Stimulated activated CD4-positive, alpha-beta T cell treated with anti-CD3 and anti-CD28 coated beads, Interleukin-1b, Interleukin-23, amount 100 ng/mL, for 4 hours (primary cell): ENCODE results near the gene C1QL2.

Source experiments
- DNase-seq, 2 donors: peaks; one replicate each; pipeline ENCODE4 v3.0.0-alpha.2; 2020; ENCODE audit warnings: low read depth in 2 of 2

The C1QL2 gene

DNA sequence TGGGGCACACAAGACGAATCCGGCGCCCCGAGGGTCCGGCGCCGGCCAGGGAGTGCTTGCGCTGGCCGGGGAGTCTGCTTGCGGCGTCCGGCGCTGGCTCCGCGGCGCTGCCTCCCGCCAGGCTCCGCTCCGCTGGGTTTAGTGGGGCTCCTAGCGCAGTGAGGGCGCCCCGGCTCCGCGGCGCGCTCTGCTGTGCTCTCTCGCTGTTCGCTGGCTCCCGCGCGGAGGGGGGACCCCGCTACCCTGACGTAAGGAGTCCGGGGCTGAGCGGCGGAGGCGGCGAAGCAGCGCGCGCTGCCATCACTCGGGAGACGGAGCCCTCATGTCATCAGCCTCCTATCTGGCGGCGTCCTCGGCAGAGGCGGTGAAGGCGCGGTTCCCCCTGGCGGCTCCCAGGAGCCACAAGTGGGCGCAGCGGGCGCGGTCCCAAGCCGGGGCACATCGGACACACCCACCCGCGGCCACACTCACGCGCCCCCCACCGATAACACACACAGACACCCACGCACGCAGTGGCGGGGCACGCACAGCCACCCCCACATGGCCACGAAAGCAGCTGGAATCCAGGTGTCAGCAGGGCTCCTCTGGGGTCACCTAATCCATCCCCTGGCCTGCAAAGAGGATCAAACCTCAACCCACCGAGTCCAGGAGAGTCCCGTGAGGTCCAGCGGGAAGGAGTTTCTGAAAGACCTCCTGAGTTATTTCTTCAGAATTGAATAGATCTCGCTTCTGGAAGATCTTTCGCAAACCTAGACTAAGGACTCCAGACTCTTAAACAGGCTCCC is at the start of gene C1QL2:
TSS of gene C1QL2 (minus strand) at position 189 of the 785 bp plus-strand sequence. CDS start 482 bp downstream, outside the sequence.
- DNase-seq: no peak

DNA sequence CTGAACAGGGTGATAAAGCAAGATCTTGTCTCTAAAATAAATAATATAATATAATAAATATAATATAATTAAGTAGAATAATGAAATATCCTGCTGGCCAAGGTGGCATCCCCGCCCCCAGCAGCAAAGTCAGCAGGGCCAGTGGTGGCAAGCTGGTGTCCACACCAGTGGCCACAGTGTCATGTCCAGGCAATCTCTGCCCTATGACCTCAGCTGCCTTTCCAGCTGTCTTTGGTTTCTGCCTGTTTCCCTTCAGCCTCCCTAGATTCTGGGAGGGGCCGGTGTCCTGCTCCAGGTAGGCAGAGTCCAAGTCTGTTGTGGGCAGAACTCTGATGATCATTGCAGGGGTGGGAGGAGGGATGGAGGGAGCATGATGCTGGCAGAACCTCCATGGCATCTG is 48.9 kb upstream of the C1QL2 start:
- DNase-seq: no peak

DNA sequence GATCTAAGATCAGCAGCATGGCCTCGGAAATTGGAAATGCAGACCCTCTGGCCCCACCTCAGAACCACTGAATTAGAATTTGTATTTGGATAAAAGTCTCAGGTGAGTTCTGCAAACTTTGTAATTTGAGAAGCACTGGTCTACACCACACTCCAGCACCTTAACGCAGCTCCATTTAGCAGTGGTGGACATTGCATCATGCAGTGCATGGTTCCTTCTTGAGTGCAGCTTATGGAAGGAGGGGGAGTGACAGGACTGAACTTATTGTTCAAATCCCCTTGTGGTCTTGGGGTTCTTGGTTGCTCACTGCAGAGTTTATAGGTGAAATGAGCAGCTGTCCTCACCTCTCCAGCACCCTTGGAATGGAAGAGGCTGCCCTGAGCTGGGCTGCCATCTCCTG is 47.6 kb upstream of the C1QL2 start:
- DNase-seq: no peak

DNA sequence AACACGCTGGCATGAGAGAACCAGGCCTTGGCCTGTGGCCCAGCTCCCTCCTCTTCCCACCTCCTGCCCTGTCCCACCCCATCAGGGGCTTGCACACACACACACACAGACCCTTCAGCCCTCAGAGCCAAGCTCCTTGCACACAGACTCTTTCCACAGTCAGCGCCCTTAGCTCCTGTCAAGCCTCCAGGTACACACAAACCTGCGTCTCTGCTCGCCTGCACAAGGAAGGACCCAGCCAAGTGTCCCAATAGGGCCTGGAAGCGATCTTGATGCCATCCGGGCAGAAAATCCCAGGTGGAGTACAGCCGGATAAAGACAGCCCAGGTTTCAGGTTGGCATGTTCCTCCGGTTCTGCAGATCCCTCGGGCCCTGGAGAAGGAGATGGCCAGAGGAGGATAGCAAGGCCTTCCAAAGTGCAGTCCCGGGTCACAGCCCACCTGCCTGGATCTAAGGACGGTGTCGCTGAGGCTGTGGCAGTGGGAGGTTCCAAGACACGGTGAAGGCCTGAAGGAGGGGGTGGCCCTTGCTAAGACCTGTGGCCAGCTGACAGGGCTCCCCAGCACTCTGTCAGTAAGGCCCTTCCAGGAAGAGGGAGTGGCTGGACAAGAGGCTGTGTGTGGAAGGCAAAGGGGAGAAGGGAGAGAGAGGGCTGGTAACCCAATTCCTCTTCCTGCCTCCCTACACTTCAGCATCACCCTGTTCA is 46.6 kb upstream of the C1QL2 start:
- no peak for DNase-seq

DNA sequence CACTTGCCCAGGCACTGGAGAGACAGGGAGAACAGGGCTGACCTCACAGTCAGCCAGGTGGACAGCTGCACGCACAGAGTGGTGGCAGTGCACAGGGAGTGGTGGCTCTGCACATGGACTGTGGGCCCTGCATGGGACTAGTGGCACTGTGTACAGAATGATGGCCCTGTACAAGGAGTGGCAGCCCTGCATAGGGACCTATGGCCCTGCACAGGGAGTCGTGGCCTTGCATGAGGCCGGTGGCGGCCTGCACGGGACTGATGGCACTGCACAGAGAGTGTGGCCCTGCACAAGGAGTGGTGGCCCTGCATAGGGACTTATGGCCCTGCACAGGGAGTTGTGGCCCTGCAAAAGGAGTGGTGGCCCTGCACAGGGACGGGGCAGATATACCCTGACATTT is 46.0 kb upstream of the C1QL2 start:
- DNase-seq: no peak

DNA sequence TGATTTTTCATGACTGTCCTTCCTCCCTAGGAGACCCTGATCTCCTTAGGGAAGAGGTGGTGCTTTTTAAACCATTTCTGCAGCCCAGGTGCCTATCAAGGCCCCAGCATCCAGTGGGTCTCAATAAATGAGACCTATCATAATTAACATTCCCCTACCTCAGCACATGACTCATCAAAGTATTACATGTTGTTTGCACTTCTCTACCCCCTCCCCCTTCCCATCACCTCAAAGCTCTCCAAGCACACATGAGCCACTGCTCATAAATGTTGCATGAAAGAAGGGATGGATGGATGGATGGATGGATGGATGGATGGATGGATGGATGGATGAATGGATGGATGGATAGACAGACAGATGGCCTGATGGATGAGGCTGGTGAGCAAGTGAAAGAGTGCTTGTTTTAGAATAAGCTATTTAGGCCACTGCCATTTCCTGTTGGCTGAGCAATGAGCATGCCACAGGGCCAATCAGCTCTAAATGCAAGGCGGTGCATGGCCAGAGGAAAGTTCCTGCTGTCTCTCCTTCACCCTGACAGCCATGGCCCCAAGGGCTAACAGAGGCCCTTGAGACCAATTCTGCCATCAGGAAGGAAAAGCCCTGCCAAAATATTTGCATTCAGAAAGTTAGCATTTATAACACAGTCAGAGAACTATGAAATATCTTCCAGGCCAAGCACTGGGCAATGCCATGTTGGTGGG is 44.2 kb upstream of the C1QL2 start:
- DNase-seq: no peak

DNA sequence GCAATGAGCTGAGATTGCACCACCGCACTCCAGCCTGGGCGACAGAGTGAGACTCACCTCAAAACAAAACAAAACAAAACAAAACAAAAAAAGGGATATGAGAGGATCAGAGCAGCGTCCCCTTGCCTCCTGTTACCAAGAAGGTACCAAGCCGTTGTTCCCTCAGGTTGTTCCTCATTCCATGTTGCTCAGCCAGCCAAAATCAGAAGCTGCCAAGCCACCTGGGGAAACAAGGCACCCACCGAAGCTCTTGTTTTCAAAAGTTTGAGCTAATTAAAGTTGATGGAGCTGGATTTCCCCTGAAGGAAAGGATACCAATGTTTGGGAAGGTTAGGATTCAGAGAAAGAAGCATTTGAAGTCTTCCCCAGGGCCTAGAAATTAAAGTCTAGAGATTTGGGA is 43.3 kb upstream of the C1QL2 start:
- no peak for DNase-seq

DNA sequence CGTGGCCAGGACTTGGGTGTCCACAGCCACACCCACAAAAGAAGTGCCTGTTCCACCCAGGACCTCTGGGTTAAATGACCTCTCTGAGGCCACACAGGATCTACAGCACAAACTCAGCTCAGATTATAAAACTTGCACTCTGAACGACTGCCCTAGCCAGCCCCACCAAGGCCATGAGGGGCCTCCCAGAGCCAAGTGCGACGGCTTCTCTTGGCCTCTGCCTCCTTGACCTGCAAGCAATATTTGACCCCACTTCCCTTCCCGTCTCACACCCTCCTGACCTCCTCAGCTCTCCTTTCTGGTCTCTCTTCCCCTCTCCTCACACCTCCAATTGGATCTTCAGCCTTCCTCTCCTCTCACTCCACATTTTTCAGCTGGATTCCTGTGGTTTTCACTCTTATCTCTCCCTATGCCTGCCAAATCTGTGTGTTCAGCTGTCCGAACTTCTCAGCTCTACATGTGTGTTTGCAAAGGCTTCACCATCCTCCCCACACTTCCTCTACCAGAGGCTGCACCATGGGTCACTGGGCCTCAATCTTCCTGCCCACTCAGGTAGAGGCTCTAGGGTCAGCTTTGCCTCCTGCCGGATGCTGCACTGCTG is 39.8 kb upstream of the C1QL2 start:
- no peak for DNase-seq

DNA sequence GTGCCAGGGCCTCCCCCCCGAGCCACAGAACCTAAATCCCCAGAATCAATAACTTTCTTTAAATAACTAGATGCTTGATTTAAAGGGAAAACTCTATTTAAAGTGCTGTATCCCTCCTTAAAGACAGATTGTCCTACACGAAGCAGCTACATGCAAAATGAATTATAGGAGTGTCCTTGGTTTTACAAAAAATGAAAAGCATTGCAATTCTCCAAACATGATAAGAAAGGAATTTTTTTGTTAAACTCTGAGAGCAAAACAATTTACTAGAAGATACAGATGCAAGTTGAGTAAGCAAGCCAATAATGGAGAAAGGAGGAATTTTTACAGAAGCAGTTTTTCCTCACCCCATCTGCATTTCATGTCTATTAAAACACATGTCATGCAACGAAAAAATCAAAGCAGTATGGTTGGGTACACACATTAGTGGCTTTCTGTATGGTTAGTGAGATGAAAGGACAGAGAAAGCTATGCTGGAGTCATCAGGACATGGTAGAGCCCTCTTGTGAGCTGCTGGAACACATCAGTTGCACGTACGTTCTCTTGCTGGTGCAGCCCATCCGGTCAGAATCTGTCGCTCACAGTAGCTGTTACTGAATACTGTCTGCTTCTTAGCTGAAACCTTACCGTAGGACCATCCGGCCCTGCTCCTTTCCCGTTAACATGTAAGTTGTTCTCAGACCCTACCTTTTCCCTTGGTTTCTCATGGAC is 39.1 kb upstream of the C1QL2 start:
- DNase-seq: no peak

DNA sequence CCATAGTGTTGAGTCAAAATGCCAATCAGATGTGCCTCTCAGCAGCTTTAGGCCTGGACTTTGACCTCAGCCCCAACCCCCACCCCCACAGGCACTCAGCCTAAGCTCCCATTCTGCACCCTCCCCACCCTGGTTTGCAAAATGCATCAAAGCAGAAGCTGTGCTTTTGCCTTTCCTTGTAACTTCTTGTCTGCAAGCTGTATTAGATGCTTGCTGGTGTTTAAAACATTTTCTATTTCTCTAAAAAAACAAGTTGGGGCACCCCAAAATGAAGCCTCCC is 38.5 kb upstream of the C1QL2 start:
- no peak for DNase-seq

DNA sequence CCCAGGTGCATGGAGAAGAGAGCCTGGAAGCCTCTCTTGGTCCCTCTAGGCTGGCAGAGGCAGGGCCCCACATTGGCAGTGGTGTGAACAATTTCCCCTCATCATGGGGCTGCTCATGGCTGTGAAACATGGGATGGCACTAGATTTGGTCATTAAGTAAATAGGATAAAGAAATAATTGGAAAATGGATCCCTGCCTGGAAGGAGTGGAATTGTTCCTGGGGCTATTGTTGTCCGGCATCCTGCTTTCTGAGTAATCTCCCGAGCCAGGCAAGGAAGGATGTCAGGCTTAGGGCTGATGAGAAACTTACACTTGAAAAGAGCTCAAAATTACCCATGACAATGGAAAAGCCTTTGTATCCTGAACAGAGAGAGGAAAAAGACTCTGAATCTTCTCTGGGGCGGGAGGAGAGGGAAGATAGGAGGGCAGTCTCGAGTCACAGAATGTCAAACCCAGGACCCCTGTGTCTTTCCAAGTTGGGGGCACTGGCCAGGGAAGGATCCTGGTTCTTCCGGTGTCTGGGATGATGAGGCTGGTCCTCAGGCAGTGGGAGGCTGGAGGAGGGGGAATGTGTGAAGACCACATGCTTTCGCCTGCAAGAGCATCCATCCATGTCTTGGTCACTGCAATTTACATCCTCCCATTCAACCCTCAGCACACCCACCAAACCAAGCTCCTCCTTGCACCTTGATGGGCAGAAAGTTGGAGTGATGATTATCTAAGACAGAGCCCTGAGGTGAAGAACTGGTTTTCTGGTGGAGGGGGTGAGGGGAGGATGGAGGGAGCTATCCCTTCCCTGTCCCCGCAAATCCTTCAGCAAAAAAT is 38.0 kb upstream of the C1QL2 start:
- DNase-seq: no peak

DNA sequence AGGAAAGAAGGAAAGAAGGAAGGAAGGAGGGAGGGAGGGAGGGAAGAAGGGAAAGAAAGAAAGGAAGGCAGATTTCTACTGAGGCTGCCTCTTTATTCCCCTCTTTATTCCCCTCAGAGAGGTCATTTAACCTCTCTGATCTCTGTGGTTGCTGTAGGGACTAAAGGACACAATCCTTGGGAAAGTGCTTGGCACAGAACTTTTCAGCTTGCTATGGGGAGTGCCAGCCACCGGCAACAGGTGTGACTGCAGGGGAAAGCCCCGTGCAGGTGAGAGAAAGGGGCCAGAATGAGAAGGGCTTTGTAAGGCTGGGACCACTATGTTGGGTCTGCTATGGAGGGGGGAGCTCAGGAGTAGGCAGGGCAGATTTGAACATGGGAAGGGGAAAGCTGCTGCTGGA is 37.3 kb upstream of the C1QL2 start:
- DNase-seq: no peak

DNA sequence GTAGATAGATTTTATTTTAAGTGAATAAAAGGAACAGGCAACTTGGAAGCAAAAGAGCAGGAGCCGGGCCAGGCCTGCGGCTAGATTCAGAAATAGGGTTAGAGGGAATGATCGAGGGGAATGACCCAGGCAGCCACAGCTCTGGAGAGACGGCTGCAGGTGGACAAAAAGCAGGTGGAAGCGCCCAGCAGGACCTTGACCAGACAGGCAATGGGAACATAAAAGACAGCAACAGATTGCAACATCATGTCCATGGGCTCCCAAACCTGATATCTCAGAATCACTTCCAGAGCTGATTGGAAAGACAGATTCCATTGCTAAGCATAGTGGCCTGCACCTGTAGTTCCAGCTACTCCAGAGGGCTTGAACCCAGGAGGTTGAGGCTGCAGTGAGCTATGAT is 36.5 kb upstream of the C1QL2 start:
- no peak for DNase-seq

DNA sequence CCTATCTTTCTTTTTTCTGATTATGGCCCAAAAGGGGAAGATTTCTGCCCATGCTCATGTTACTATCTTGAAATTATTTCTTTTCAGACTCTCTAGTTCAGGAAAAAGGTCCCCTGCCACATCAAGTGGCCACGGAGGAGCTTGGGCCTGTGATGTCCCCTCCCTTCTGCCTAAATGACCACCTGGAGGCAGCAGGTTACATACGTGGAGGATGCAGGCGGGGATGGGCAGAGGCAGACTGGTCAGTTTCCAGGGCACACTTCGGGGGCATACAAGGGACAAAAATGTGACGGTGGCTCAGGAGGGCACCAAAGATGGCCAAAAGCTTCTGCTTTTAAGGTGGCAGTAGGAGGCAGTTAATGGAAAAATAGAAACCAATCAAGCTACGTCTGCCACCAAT is 34.3 kb upstream of the C1QL2 start:
- DNase-seq: no peak

DNA sequence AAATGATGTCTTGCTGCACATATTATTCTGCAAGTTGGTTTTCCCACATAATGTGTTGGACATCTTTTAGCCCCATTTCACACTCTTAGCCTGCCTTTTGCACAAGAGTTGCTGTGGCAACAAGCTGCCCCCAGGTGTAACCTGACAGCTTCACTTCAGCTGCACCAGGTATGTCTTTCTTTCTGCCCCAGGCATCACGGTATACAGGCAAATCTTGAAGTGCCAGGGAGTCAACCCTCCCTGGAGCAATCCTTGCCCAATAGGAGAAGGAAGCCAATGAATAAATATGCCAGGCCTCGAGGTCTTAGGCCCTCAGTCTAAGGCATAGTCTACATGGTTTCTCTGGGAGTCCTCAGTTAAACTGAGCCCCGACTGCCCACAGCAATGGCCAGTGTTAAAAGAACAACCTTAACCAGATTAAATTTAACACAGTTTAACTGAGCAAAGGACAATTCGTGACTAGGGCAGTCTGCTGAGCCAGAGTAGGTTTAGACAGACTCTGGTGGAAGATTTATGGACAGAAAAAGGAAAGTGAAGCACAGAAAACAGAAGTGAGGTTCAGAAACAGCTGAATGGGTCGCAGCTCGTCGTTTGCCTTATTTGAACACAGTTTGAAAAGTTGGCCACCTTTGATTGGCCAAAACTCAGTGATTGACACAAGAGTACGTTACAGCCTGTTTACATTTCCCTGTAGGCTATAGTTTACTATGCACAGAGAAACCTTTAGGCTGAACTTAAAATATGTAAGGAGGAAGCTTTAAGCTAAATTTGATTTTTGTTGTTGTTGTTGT is 32.0 kb upstream of the C1QL2 start:
- DNase-seq: no peak

DNA sequence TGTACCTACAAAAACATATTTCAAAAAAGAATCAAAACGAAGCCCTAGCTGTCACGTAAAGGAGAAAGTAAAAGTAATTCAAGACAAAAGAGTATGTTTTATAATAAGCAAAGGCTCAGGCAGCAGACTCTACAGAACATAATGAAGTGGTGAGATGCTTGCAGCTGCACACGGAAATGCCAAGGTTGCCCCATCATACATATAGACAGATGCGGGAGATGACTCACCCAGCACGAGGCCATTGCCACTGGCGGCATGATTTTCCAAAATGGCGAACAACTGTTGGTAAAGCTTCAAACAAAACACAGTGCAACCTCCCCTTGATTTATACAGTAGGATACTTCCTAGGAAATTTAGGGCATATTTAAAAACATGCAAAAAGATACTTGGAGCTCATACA is 26.0 kb upstream of the C1QL2 start:
- no peak for DNase-seq

DNA sequence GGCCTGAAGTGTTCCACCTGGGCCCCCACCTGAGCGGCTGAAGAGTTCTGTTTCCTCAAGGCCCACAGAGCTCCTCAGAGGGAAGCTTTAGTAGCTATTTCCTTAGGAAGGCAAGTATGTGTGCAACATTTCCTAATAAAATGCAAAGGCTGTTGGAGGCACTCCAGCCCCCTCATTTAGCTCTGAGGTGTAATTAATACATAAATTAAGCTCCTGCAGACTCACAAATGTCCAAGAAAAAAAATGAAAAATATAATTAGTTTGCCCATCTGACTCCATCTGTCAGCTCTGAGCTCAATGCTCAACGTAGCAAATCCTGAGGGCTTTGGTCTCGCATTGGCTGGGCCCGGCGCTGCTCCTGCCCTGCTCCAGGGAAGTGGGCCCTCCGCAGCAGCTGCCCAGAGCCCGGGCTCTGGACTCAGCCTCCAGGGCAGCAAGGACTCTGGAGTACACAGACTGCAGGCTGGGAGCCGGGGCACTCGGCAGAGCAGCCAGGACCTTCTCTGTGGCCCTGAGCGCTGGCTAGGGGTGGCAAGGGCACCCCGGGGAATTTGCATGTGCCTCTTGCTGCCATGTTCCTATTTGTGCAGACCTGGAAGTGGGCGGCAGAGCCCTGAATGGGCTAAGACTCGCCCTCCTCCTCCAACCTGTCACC is 23.4 kb upstream of the C1QL2 start:
- no peak for DNase-seq

DNA sequence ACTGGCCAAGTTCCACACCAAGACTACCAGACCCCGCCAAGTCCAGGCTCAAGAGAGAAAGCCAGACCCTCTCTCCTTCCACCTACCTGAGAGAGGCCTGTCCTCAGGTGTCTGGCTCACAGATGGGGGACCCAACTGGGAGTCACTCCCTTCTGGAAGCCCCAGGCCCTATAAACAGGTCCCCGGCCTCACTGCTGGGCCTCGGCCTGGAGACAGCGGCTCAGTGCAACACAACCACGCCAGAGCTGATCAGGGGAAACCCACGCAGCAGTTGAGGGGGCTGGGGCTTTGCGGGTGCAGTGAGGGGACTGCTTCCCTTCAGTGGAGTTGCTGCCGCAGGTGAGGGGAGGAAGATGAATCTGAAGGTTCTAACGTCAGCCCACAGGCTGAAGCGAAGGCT is 22.8 kb upstream of the C1QL2 start:
- no peak for DNase-seq

DNA sequence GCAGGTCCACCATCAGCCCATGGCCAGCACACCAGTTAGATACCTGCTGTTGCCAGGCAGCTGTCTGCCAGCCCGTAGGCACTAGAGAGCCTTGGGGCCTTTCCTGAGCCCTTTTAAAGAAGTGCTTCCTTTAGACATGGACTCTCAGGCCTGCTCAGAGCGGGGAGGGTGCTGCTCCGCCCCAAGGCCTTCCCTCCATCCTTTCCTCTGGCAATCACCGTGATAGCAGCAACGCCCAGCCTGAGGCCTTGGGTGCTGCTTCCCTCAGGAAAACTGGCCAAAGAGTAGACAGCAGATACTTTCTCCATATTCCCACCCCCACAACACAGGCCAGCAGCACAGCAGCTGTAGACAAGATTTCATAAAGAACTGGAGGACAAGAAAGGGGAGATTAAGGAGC is 22.3 kb upstream of the C1QL2 start:
- no peak for DNase-seq

DNA sequence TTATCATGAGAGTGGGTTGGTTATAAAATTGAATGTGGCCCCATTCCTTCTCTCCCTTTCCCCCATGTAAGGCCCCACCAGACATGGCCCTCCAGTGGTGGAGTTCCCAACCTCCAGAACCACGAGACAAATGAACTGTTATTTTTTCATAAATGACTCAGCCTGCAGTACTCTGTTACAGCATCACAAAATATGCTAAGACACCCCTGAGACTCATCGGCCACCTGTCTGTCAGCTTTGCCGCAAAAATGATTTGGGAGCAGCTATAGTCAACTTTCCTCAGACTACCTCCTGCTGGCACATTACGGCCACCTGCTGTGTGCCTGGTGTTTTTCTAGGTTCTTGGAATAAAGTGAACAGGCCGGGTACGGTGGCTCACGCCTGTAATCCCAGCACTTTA is 21.4 kb upstream of the C1QL2 start:
- DNase-seq: no peak
